HepG2 (cell line): ENCODE results near the gene TOB1. TPM values are rescaled to one million over a fixed set of nuclear protein-coding genes. Genes with fewer than 3 reads are reported as not detected.
A peak's percentile ranks its signal among the peaks of the same experiment; 100 is the strongest.

Experiments
- ATAC-seq: fragments of 200-7000 bp; cut with Tn5 transposase; 3 replicates; pipeline ENCODE4 v1.9.1; 2020; ENCODE audit warnings: mild to moderate bottlenecking, moderate library complexity
- BruUV-seq: library from RNA; stranded (reverse); fragments of 400-500 nt; replicated peaks from 2 replicates; lab custom pipeline; 2021; lab: Mats Ljungman, UMichigan
- CTCF ChIA-PET: fragments of 300-600 bp; formaldehyde crosslinking; extraction: SDS; loops from one replicate; lab custom pipeline; 2021; ENCODE audit warnings: low total read pairs, inconsistent platforms, low intra/inter-chr PET ratio; lab: Yijun Ruan, JAX
- POLR2A ChIA-PET: fragments of 350-600 bp; sonication (Branson Sonifier 250); formaldehyde crosslinking; loops from one replicate; lab custom pipeline; 2020; ENCODE audit warnings: antibody characterized with exemption, inconsistent platforms; lab: Yijun Ruan, JAX
- DNase-seq: peaks from one replicate; pipeline ENCODE4 v3.0.0-alpha.2; 2015; ENCODE audit warnings: low spot score
- FAIRE-seq: peaks from 3 replicates; lab custom pipeline; 2011; peaks lifted over from hg19 to GRCh38; lab: Jason Lieb, UNC
- H2AFZ ChIP-seq: one replicate; pipeline ENCODE4 v1.6.1; 2011; ENCODE audit warnings: low read length, inconsistent platforms
- H3K27ac ChIP-seq: fragments of 300-600 bp; 3 replicates; pipeline ENCODE4 v1.8.0; 2011; ENCODE audit warnings: mixed run types, mild to moderate bottlenecking, mixed read lengths, low read length, inconsistent platforms; ENCODE audit not compliant: insufficient read depth; ENCODE audit errors: extremely low read length
- H3K27me3 ChIP-seq, 2 experiments: fragments of 200-600 bp in 1 of 2; 2 replicates in 1 of 2; 3 replicates in 1 of 2; pipeline versions ENCODE4 v1.6.0 to v1.8.0; 2011; ENCODE audit warnings: low read length in 2 of 2, mild to moderate bottlenecking in 2 of 2, moderate library complexity in 2 of 2, inconsistent platforms in 1 of 2; ENCODE audit not compliant: insufficient read depth in 2 of 2, control insufficient read depth in 1 of 2
- H3K36me3 ChIP-seq, 2 experiments: fragments of 200-600 bp in 1 of 2; replicated peaks in 1 of 2; 2 replicates in 1 of 2; 3 replicates in 1 of 2; pipeline versions ENCODE4 v1.5.1 to v1.8.0; 2011; ENCODE audit warnings: low read length in 2 of 2, inconsistent platforms in 1 of 2; ENCODE audit not compliant: insufficient read depth in 2 of 2, control insufficient read depth in 1 of 2
- H3K4me1 ChIP-seq: 2 replicates; pipeline ENCODE4 v1.5.1; 2012; ENCODE audit warnings: low read length, inconsistent platforms; ENCODE audit not compliant: insufficient read depth
- H3K4me2 ChIP-seq: 2 replicates; pipeline ENCODE4 v1.6.0; 2011; ENCODE audit warnings: low read depth, low read length, inconsistent platforms
- H3K4me3 ChIP-seq, 3 experiments: fragments of 200-600 bp in 1 of 3; sonication (generic), shearing (Covaris generic) in 1 of 3; replicated peaks in 1 of 3; 2 replicates each; pipeline ENCODE4 v1.5.1; 2011 to 2016; ENCODE audit warnings: low read length in 3 of 3, inconsistent platforms in 2 of 3, low read depth in 2 of 3, mild to moderate bottlenecking in 2 of 3, control low read depth in 1 of 3, mixed read lengths in 1 of 3; ENCODE audit not compliant: insufficient read depth in 1 of 3
- H3K79me2 ChIP-seq: one replicate; pipeline ENCODE4 v1.6.1; 2011; ENCODE audit warnings: low read length, inconsistent platforms; ENCODE audit not compliant: insufficient read depth
- H3K9ac ChIP-seq: 2 replicates; pipeline ENCODE4 v1.6.0; 2011; ENCODE audit warnings: mild to moderate bottlenecking, low read depth, low read length, inconsistent platforms; ENCODE audit not compliant: insufficient read depth
- H3K9me3 ChIP-seq: 2 replicates; pipeline ENCODE4 v1.5.1; 2012; ENCODE audit warnings: mild to moderate bottlenecking, low read length
- H4K20me1 ChIP-seq: 2 replicates; pipeline ENCODE4 v1.6.0; 2011; ENCODE audit warnings: inconsistent platforms, mild to moderate bottlenecking, low read length, moderate library complexity; ENCODE audit not compliant: insufficient read depth
- NFKB2 ChIP-seq: sonication (generic); formaldehyde crosslinking; IDR thresholded peaks from 2 replicates; pipeline ENCODE4 v1.4.0; 2020; ENCODE audit warnings: missing genetic modification reagents, borderline replicate concordance
- TSC22D2 ChIP-seq: sonication (generic); formaldehyde crosslinking; IDR thresholded peaks from 2 replicates; pipeline ENCODE4 v1.5.1; 2020; ENCODE audit warnings: missing genetic modification reagents, mild to moderate bottlenecking, borderline replicate concordance
- XRCC5 ChIP-seq: fragments of 200-400 bp; formaldehyde crosslinking; optimal IDR thresholded peaks from 2 replicates; pipeline ENCODE3; 2017; ENCODE audit warnings: mild to moderate bottlenecking, low read length
- YY1 ChIP-seq: IDR thresholded peaks from 2 replicates; pipeline ENCODE4 v1.6.1; 2011; ENCODE audit warnings: low read length, low read depth, moderate library complexity, mild to moderate bottlenecking; ENCODE audit not compliant: insufficient read depth, insufficient replicate concordance
- ZNF30 ChIP-seq: sonication (generic); formaldehyde crosslinking; IDR thresholded peaks from 2 replicates; pipeline ENCODE4 v1.5.0; 2020; ENCODE audit warnings: mild to moderate bottlenecking, missing genetic modification reagents
- ZNF780A ChIP-seq: sonication (generic); formaldehyde crosslinking; IDR thresholded peaks from 2 replicates; pipeline ENCODE4 v1.8.0; 2022; ENCODE audit warnings: mild to moderate bottlenecking, missing genetic modification reagents, moderate library complexity
- ZSCAN25 ChIP-seq: sonication (generic); formaldehyde crosslinking; IDR thresholded peaks from 2 replicates; pipeline ENCODE4 v1.8.0; 2022; ENCODE audit warnings: mild to moderate bottlenecking, missing genetic modification reagents
- WGBS: methylation state at CpG from one replicate; pipeline ENCODE4 v1.1.6; 2017; ENCODE audit warnings: low lambda C conversion rate; 5-methylcytosine and 5-hydroxymethylcytosine counted together
- in situ Hi-C: cut with HindIII; loops from 2 replicates; pipeline ENCODE4 v1.10.0; 2017; ENCODE audit warnings: low pct_unique_long_range_greater_than_20kb; ENCODE audit not compliant: extremely low pct_ligation_motif_present
- intact Hi-C: fragments of 100-400 bp; cut with micrococcal nuclease; formaldehyde crosslinking; loops from one replicate; pipeline ENCODE4 v1.10.0; 2022; ENCODE audit not compliant: unreplicated experiment
- polyA plus RNA-seq, 8 experiments: library from polyadenylated mRNA; depleted of rRNA in 3 of 8; stranded (reverse) in 7 of 8; unstranded in 1 of 8; fragments of >200 nt; fragmentation: Illumina TruSeq in 4 of 8; extraction: Trizol in 4 of 8; gene quantifications; 2 replicates each; pipeline versions ENCODE4 v1.2.1 to v1.2.3, GENCODE V29; 2011 to 2016; ENCODE audit warnings: low read depth in 4 of 8, missing spikeins in 1 of 8, mixed read lengths in 1 of 8; ENCODE audit not compliant: insufficient read depth in 1 of 8
- total RNA-seq, 5 experiments: library from RNA; depleted of rRNA; stranded (reverse); fragments of >200 nt; fragmentation: Illumina TruSeq; extraction: Trizol; gene quantifications; 2 replicates each; pipeline ENCODE4 v1.2.3, GENCODE V29; 2016; ENCODE audit warnings: low read depth in 1 of 5
- TF ChIP-seq, protein P1 (sequence below), 2 experiments: fragments of 450-650 bp in 1 of 2; sonication (generic) in 1 of 2; formaldehyde crosslinking in 1 of 2; IDR thresholded peaks; 2 replicates each; pipeline versions ENCODE4 v1.6.1 to v1.8.0; 2016 to 2022; ENCODE audit warnings: antibody characterized with exemption in 1 of 2, mild to moderate bottlenecking in 1 of 2, missing genetic modification reagents in 1 of 2
- TF ChIP-seq, protein P2 (sequence below): sonication (generic); formaldehyde crosslinking; IDR thresholded peaks from 2 replicates; pipeline ENCODE4 v1.5.0; 2020; ENCODE audit warnings: mild to moderate bottlenecking, missing genetic modification reagents

Gene TOB1
- total and polyA plus RNA-seq, 2 of the 13 experiments (the other 11 are each of a cell fraction or from before 2014, with no cell fraction given): 21.9 to 57.7 TPM

DNA sequence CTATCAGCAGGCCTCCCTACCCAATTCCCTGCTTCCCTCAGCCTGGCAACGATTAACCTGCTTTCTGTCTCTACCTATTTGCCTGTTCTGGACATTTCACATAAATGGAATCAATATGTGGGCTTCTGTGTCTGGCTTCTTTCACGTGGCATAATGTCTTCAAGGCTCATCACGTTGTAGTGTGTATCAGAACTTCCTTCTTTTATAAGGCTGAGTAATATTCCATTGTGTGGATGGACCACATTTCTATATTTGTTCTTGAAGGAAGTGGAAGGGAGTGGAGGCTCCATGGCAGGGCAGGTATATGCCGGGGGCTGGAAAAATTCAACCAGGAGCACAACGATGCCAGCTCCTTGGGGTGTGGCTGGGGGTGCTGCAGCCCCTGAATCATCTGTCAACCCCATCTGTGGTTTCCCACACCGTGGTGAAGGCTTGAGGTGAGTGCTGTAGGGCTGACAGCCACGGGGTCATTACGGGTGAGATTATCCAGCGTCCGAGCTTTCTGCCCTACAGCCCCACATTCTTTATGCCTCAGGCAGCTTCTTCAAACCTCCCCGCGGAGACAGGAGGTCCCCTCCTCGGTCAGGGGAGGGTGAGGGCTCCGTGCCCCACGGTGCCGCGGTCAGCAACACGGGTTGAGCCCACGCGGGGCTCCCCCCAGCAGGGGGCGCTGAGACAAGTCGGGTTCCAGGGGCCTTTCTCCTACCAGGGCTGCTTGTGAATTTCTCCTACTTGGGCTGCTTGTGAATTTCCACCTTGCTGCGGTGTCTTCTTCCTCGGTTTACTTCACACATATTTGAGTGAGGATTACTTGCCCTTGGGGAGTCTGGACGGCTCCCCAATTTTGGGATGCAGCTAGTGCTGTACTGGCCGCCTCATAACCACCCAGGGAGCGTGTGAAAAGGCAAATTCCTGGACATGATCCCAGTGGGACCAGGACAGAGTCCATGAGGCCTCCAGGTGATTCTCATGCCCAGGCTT lies 49.1 kb downstream of the TOB1 start:
- peaks cover 27% of the 10 kb centered on the region for H3K4me1 ChIP-seq
- peak overlapping the region in 1 of 3 experiments; percentile 50; a peak in 2 of 6 replicates for H3K4me3 ChIP-seq
- peaks cover 0 to 33% of the 10 kb centered on the region in 2 experiments; a peak in 4 of 5 replicates for H3K27me3 ChIP-seq
- ATAC-seq: peak; percentile 78
- ChIA-PET CTCF (interaction anchor here (1.1 to 4.1 kb wide), 5 partner anchors 25 to 139 kb away, joined by 4 to 19 read pairs (median 8); no protein-coding TSS in a partner anchor), POLR2A (no interaction called here)
- H3K4me2 ChIP-seq: peak overlapping the region; percentile 57
- no TSS peak for BruUV-seq
- DNase-seq: no peak
- H3K9ac ChIP-seq: no peak overlapping the region
- H3K79me2 ChIP-seq: no peaks in the 10 kb centered on the region
- intact Hi-C loops: loop anchor here (1.0 to 2.0 kb wide), 2 partner anchors 26 to 133 kb away; no protein-coding TSS in a partner anchor
- no peaks in the 10 kb centered on the region for H3K36me3 ChIP-seq
- no peaks in the 10 kb centered on the region for H3K9me3 ChIP-seq
- no peaks in the 10 kb centered on the region for H4K20me1 ChIP-seq
- H3K27ac ChIP-seq: no peak overlapping the region
- H2AFZ ChIP-seq: no peak overlapping the region
- in situ Hi-C loops: no loop called here
- 4% methylated on average over 24 of the region's 27 CpGs for whole genome bisulfite sequencing
- FAIRE-seq: no peak
- no peak for TF ChIP-seq ZNF30
- TF ChIP-seq, protein P1, sequence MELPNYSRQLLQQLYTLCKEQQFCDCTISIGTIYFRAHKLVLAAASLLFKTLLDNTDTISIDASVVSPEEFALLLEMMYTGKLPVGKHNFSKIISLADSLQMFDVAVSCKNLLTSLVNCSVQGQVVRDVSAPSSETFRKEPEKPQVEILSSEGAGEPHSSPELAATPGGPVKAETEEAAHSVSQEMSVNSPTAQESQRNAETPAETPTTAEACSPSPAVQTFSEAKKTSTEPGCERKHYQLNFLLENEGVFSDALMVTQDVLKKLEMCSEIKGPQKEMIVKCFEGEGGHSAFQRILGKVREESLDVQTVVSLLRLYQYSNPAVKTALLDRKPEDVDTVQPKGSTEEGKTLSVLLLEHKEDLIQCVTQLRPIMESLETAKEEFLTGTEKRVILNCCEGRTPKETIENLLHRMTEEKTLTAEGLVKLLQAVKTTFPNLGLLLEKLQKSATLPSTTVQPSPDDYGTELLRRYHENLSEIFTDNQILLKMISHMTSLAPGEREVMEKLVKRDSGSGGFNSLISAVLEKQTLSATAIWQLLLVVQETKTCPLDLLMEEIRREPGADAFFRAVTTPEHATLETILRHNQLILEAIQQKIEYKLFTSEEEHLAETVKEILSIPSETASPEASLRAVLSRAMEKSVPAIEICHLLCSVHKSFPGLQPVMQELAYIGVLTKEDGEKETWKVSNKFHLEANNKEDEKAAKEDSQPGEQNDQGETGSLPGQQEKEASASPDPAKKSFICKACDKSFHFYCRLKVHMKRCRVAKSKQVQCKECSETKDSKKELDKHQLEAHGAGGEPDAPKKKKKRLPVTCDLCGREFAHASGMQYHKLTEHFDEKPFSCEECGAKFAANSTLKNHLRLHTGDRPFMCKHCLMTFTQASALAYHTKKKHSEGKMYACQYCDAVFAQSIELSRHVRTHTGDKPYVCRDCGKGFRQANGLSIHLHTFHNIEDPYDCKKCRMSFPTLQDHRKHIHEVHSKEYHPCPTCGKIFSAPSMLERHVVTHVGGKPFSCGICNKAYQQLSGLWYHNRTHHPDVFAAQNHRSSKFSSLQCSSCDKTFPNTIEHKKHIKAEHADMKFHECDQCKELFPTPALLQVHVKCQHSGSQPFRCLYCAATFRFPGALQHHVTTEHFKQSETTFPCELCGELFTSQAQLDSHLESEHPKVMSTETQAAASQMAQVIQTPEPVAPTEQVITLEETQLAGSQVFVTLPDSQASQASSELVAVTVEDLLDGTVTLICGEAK (IDR thresholded peaks at IDR 0.05): no peak
- TF ChIP-seq, protein P1 (CRISPR knock-in tag; IDR thresholded peaks at IDR 0.05): no peak
- TF ChIP-seq ZSCAN25 (CRISPR knock-in tag): 0 out of 2 replicates have a peak, but pooled peaks have one; percentile 23
- TF ChIP-seq NFKB2 (CRISPR knock-in tag): no peak; the same call in 1 of the 2 replicates
- TF ChIP-seq XRCC5: peak; percentile 81
- TF ChIP-seq, protein P2, sequence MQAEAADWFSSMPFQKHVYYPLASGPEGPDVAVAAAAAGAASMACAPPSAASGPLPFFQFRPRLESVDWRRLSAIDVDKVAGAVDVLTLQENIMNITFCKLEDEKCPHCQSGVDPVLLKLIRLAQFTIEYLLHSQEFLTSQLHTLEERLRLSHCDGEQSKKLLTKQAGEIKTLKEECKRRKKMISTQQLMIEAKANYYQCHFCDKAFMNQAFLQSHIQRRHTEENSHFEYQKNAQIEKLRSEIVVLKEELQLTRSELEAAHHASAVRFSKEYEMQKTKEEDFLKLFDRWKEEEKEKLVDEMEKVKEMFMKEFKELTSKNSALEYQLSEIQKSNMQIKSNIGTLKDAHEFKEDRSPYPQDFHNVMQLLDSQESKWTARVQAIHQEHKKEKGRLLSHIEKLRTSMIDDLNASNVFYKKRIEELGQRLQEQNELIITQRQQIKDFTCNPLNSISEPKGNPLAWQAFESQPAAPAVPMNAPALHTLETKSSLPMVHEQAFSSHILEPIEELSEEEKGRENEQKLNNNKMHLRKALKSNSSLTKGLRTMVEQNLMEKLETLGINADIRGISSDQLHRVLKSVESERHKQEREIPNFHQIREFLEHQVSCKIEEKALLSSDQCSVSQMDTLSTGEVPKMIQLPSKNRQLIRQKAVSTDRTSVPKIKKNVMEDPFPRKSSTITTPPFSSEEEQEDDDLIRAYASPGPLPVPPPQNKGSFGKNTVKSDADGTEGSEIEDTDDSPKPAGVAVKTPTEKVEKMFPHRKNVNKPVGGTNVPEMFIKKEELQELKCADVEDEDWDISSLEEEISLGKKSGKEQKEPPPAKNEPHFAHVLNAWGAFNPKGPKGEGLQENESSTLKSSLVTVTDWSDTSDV (CRISPR knock-in tag): 0 out of 2 replicates have a peak, but pooled peaks have one; percentile 52
- no peak for TF ChIP-seq ZNF780A (CRISPR knock-in tag)
- peak; percentile 11 for TF ChIP-seq YY1
- TF ChIP-seq TSC22D2 (CRISPR knock-in tag): no peak
